HG03432 (cell line): ENCODE measurements around the gene TLE2.

Experiments
- ATAC-seq: cut with Tn5 transposase; IDR thresholded peaks from one replicate; pipeline ENCODE4 v1.9.1; 2021; ENCODE audit warnings: mild to moderate bottlenecking, moderate library complexity; ENCODE audit not compliant: unreplicated experiment

Gene TLE2

DNA sequence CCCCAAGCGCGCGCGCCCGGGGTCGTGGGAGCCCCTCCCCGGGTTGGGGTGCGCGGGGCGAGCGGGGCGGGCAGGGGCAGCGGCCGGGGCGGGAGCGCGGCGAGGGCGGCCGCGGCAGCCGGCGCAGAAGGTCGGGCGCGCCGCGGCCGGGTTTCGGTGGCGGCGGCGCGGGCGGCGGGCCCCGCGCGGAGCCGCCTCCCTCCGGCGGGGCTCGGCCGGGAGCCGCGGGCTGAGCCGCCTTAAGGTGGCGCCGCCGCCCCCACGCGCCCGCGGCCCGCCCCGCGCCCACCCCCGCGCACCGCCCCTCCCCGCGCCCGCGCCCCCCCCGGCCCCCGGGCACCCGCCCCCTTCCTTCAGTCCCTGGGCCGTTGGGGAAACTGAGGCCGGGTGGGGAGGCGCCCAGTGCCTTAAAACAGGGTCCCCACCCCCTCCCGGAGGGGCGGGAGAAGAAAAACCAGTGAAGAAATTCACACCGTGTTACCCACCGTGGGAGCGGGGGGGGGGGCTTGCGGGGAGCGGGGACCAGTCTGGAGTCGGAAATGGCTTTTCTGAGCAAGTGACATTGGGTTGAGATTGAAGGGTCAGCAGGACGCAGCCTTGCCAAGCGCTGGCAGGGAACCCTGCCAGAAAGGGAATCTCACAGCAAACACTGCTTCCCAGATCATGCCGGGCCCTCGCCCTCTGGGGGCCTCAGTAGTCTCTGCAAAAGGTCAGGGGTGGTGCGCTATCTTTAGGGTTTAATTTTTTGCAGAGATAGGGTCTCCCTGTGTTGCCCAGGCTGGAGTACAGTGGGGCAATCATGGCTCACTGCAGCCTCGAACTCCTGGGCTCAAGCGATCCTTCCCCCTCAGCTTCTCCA lies at the start of gene TLE2:
TLE2 (minus strand) TSS at position 216 of the 859 bp plus-strand sequence. CDS start 376 bp downstream, outside the sequence.
- no peak for ATAC-seq

DNA sequence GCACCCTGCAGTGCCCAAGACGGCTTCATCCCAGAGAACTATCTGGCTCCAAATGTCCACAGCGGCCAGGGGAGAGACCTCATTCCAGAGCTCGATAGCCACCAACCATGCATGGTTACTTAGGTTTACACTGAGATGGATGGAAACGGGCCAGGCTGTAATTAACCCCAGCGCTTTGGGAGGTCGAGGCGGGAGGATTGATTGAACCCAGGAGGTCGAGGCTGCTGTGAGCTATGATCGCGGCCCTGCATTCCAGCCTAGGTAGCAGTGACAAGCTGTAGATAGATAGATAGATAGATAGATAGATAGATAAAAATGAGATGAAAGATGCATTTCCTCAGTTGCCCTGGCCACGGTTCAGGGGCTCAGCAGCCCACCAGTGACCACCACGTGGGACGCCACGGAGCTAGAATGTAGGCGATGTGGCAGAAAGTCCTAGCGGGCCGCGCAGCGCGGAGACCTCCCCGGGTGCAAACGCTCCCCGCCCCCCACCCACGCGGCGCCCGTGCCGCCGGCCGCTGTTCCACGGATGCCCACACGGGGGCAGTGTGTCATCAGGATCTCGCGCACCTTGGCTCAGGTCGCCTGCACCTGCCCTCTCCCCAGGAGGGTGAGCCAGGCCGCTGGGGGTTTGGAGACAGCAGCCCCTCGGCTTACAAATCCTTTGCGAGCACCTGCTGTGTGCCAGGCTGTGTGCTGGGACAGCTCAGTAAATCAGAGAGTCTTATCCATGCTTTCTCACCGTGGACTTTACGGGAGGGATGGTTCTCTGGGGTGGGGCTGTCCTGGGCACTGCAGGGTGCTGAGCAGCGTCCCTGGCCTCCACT lies 46.7 kb upstream of the TLE2 start:
- ATAC-seq = no peak

DNA sequence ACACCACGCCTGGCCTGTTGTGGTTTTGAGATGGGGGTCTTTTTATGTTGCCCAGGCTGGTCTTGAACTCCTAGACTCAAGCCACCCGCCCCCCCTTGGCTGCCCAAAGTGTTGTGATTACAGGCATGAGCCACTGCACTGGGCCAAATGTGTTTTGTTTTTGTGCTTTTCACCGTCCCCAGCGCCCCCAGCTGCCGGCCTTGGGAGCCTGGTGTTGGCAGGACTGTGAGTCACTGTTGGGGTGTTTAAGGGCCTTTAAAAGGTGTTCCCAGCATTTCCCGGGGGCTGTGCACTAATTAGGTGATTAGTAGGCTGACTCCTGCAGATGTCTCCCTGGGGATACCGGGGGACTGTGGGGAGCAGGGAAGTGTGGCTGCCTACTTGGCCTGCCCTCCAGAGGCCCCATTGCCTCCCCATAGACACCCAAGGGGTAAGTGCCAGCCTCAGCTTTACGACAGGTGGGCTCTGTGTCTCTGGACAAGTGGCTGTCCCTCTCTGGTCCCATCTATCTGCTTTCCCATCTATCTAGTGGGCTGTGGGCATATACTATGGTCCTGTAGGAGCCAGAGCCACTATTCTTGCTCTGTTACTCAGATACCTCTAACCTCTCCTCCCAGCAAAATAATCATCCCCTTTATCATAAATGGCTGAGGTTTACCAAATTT lies 45.0 kb upstream of the TLE2 start:
- ATAC-seq = no peak

DNA sequence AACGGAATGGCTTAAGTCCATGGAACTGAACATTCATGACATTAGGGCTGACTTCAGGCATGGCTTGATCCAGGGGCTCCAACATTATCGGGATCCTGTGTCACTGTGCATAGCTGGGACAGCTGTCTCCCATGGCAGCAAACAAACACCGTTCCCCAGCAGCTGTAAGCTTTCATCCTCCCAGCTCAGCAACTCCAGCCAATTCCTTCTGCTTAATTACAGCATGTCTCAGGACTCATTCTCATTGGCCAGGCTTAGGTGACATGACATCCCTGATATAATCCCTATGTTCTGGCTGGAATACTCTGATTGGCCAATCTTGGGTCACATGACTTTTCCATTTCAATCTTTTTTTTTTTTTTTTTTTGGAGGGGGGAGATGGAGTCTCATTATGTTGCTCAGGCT lies 44.1 kb upstream of the TLE2 start:
- no peak for ATAC-seq

DNA sequence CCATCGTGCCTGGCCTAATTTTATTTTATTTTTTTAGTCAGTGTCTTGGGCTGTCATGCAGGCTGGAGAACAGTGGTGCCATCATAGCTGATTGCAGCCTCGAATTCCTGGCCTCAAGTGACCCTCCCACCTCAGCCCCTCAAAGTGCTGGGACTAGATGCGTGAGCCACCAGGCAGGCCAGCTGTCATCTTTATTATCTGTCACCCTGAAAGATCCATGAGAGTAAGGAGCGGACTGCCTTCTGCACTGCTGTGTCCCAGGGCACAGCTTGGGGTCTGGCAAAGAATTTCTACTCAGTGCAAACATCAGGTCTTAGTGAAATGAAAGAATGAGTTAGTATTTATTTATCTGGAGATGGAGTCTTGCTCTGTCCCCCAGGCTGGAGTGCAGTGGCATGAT lies 42.7 kb upstream of the TLE2 start:
- ATAC-seq = no peak

DNA sequence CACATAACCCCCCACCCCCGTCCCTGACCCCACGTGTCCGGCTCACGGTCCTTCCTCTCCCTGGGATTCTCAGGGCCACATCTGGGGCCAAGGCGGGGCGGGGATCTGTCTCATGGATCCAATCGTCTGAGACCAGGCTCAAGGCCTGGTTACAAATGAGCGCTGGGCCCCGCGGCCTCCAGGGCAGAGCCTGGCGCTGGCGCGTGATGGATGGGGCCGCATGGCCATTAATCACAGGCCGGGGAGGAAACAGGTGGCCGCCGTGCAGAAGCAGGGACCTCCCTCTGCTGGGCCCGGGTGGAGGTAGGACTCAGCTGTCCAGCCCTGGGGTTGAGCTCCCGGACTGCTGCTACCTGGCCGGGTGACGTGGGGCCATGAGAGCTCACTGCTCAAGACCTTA lies 39.0 kb upstream of the TLE2 start:
- no peak for ATAC-seq

DNA sequence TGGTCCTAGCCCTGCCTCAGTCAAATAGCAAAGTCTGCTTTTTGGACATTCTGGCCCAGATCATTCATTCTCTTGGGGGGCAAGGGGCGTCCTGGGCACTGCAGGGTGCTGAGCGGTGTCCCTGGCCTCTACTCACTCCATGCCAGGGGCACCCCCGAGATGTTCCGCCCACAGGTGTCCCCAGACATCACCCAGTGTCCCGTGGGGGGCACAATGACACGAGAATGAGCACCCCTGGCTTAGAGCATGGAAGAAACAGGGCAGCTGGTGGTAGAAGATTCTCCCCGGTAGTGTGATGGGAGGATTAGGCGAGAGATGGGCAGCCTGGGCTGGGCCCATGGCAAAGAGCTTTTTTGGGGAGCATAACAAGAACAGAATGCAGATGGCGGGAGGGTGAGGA lies 38.5 kb upstream of the TLE2 start:
- no peak for ATAC-seq

DNA sequence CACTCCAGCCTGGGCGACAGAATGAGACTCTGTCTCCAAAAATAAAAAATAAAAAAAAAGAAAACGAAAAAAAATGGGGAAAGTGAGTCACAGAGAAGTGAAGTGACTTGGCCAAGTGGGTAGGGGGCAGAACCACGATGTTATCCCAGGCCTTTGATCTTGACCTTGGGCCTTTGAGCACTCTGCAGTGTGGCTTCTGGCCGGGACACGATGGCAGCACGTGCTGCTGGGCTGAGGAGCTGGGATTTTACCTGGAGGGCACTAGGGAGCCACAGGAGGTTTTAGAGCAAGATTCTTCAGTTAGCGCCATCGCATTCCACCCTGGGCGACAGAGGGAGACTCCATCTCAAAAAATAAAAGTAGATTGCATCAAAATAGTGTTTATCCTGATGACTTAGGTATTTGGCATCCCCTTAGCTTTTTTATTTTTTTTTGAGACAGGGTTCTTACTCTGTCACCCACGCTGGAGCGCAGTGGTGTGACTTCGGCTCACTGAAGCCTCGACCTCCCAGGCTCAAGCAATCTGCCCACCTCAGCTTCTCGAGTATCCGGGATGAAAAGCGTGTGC lies 37.5 kb upstream of the TLE2 start:
- no peak for ATAC-seq

DNA sequence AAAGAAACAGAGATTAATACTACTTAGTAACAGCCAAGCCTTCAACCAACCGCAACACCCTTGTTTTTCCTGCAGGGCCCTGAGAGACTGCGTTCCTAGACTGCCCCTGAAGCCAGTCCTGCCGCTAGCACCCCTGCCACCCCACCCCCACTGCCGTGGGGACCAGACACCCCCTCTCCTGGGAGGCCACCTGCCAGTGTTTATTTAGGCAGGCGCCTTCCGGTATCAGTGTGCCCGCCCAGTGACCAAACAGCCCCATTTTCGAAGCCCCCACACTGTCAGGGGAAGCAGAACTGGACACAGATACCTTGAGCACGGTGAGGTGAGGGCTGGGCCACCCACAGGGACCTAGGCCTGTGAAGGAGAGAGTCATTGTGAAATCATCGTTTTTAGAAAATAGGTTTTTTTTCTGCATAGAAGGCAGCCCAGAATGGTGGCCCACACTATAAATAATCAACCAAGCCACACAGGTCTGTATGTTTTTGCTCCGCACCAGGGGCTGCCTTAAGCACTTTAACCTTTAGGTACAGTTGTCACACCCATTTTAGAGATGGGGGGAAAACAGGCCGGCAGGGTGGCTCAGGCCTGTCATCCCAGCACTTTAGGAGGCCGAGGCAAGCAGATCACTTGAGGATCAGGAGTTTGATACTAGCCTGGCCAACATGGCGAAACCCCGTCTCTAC lies 36.7 kb upstream of the TLE2 start:
- ATAC-seq = peak; percentile 52

DNA sequence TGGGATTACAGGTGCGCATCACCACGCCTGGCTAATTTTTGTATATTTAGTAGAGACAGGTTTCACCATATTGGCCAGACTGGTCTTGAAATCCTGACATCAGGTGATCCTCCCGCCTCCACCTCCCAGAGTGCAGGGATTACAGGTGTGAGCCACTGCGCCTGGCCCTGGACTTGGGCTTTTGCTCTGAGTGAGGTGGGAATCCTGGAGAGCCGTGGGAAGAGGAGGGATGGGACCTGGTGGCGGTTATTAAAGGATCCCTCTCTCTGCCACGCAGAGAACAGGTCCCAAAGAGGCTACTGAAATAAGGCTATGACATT lies 34.9 kb upstream of the TLE2 start:
- ATAC-seq = no peak

DNA sequence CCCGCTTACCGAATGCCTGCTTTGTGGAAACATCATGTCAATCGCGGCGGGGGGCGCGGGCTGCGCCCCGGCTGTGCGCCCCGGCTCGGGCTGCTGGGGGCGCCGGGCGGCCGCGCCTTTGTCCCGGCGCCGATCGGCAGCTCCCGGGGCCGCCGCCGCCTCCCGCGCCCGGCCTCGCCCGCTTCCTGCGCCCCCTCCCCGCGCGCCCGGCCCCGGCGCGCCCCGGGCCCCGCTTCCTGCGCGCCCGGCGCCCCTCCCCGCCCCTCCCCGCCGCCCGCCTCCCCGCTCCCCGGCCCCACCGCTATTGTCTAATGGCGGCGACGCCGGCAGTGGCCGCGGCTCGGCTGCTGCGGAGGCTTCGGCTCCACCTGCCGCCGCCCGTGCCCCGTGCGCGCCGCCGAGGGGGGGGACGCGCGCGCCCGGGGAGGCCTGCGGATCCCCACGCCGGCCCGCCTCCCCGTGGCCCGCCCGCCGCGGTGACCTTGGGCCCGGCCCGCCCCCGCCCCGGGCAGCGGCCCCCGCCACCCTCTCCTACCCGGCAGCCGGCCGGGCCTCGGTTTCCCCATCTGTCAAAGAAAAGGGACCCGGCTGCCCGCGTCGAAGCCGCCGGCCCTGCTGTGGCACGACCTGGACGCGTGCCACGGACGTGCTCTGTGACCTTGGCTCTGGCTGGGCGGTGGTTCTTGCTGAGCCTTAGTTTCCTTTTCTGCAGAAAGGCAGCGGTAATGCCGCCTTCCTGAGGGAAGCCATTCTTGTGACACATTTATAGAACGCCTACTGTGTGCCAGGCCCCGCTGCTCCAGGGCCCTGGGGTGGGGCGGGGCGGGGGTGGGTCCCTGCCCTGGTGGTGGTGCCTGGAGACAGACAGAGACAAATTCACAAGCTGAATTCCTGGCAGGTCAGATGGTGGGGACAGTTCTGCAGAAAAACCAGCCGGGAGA lies 33.4 kb upstream of the TLE2 start, which contains the start of gene TLE5:
TLE5 (minus strand) TSS at position 331 of the 941 bp plus-strand sequence; CDS start at position 36, 295 bp downstream.
- peak; percentile 41 for ATAC-seq

DNA sequence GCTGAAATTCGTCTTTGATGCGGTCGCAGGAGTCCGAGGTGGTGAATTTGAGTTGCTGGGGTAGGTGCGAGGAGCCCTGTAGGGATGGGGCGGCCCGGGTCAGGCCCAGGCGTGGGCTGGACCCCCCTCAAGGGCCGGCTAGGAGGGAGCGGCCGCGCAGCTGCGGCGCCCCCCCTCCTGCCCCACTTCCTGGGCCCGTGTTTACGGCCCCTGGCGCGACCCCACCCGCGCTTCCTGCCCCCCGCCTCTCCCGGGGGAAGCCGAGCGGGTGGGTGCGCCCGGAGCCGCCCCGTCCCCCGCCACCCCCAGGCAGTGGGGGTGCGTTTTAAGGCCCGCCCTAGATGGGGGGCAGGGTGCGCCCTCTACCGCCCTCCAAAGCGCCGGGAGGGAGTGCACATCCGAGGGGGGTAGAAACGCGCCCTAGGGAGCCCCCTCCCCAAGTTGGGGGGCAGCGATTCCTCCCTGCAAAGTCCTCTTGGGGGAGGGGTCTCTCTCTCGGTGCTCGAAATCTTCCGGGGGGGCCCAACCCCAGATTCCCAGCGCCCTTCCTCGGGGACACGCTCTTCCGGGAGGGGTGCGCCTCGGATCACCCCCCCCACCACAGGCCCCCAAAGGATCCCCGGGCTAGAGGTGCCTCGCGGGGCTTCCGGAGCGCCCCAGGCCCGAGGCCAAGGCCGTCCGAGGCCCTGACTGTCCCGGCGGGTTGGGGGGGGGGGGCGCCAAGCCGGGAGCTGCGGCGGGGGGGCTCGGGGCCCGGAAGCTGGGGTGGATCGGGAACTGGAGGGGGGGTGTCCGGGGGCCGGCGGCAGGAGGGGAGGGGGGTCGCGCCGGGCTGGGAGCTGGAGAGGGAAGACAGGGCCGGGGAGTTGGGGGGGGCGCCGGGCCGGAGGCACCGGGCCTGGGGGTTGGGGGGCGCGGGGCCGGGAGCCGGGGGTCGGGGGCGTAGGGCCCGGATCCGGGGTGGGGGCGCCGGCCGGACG lies 32.4 kb upstream of the TLE2 start:
- ATAC-seq = no peak

DNA sequence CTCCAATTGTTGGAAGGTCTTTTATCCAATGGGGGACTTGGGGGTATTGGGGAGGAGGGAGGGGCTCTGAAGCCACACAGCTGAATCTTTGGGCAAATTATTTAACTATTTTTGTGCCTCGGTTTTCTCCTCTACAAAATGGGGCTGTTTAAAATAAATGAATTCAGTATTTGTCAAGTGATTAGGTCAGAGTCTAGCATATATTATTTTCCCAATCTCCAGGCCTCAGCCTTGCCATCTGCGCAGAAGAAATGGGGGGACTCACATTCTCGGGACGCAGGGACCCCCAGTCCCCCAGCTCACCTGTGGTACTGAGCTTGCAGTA lies 31.7 kb upstream of the TLE2 start:
- no peak for ATAC-seq

DNA sequence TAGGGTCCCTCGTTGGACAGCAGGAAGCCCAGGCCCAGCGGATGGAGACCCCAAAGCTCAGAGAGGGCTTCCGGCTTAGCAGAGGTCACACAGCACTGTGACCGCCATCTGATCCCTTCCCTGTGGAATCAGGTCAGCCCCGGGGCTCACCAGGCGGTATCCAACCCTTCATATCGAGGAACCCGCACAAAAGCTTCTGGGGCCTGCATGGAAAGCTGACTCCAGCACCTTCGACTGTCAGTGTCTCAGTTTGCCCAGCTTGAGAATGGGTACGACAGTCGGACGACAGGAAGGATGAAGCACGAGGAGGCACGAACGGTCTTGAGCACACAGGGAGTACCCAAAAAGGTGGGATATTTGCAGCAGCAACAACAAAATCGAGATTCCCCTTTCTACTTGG lies 30.6 kb upstream of the TLE2 start:
- no peak for ATAC-seq

DNA sequence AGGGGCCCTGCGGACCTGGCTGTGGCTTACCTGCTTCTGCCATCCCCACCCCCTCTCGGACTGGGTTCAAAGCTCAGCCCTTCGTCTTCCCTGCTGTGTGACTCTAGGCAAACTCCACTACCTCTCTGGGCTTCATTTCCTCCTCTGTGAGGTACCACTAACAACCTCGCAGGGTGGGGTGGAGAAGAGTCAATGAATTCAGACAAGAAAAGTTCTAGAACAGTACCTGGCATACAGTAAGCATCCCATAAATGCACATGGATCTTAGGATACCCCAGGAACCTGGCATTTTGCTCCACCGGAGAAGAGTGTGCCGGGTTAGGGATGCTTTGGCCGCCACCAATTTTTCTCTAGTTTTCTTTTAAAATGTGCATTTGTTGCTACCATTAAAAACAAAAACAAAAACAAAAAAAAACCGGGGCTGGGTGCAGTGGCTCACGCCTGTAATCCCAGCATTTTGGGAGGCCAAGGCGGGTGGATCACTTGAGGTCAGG lies 29.8 kb upstream of the TLE2 start:
- no peak for ATAC-seq

DNA sequence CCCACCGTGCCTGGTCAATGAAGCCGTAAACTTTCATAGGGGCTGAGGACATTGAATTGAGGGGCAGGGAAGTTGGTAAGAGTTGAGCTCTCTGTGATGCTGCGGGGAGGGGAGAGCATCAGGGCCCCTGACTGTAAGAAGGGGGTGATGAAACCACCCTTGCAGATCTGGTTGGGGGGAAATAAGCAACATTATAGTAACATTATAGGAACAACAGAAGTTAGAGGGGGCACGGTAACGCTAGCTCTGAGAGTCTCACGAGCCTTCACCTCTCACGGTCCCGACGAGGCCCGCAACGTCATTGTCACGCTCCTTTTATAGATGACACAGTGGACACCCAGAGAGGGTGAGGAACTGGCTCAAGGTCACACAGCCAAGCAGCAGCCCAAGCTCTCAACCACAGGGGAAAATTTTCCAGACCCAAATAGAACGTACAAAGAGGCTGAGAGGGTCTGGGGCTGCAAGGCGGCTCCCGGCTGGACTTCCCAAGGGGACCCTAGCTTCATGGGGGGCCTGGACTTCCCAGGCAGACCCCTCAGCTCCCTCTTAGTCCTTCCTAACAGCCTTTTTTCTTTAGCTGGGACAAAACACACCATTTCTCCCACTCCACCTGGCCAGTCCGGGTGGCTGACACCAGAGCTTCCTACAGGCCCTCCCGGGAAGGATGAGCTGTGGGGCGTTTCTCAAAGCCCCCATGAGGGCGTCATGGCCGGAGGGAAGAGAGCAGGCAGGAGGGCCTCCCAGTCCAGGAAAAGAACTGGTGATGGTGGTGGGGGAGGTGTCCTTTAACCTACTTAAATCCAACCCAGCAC lies 29.1 kb upstream of the TLE2 start:
- ATAC-seq = no peak

DNA sequence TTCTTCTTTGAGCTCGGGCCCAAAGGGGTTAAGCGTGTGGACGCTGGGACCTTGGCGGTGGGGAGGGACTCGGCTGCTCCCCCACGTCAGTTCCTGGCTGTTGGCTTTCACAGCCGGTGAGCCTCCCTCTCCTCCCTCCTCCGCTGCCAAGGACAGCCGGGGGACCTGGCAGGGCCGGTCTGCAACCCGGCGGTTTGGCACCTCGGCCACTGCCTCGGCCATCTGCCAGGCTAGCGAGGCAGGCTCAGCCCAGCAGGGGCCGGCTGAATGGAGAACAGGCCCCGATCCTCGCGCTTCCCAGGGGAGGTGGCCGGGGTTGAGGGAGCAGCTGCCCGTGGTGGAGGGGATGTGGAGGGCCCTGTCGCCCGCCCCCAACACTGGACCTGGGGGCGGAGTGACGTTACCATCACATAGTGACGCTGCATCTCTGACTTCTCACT lies 28.2 kb upstream of the TLE2 start:
- ATAC-seq = no peak
